Common myeloid progenitor, CD34-positive (primary cell): ENCODE results near the gene ADSS1.
"Not testable (repeated sequence)": the region's sequence is repeated elsewhere in the genome, so short reads cannot be mapped to it uniquely, and the experiment has no call there.

Source experiments
- CTCF ChIA-PET: fragments of 350-600 bp; sonication (Branson Sonifier 250); formaldehyde crosslinking; loops from one replicate; lab custom pipeline; 2021; ENCODE audit warnings: antibody characterized with exemption; lab: Charles Lee
- POLR2A ChIA-PET: fragments of 350-600 bp; sonication (Branson Sonifier 250); formaldehyde crosslinking; loops from one replicate; lab custom pipeline; 2021; ENCODE audit warnings: antibody characterized with exemption; lab: Charles Lee
- DNase-seq, 3 donors: peaks; one replicate each; pipeline versions ENCODE4 v3.0.0 to v3.0.0-alpha.2; 2013
- H3K27ac ChIP-seq, 2 experiments: 1 replicate in 1 of 2; 2 replicates in 1 of 2; pipeline ENCODE4 v1.7.0; 2013; ENCODE audit warnings: inconsistent platforms in 2 of 2, low read length in 2 of 2, mild to moderate bottlenecking in 2 of 2, low read depth in 1 of 2, moderate library complexity in 1 of 2; ENCODE audit not compliant: severe bottlenecking in 2 of 2, insufficient read depth in 1 of 2, poor library complexity in 1 of 2
- H3K27me3 ChIP-seq, 5 experiments: replicated peaks in 2 of 5; 1 replicate in 3 of 5; 2 replicates in 2 of 5; pipeline versions ENCODE4 v1.6.1 to v1.7.0; 2013; ENCODE audit warnings: low read length in 4 of 5, mild to moderate bottlenecking in 2 of 5, moderate library complexity in 2 of 5, inconsistent platforms in 1 of 5; ENCODE audit not compliant: insufficient read depth in 5 of 5, control insufficient read depth in 4 of 5
- H3K36me3 ChIP-seq, 4 experiments: 1 replicate in 2 of 4; 2 replicates in 2 of 4; pipeline versions ENCODE4 v1.6.1 to v1.7.0; 2013; ENCODE audit warnings: low read length in 3 of 4, control low read depth in 1 of 4, mild to moderate bottlenecking in 1 of 4; ENCODE audit not compliant: control insufficient read depth in 4 of 4, insufficient read depth in 4 of 4
- H3K4me1 ChIP-seq, 4 experiments: 1 replicate in 3 of 4; 2 replicates in 1 of 4; pipeline versions ENCODE4 v1.6.1 to v1.7.1; 2013; ENCODE audit warnings: low read length in 3 of 4, mild to moderate bottlenecking in 3 of 4, control low read depth in 1 of 4, inconsistent platforms in 1 of 4, moderate library complexity in 1 of 4; ENCODE audit not compliant: control insufficient read depth in 4 of 4, insufficient read depth in 4 of 4; ENCODE audit errors: control extremely low read depth in 1 of 4
- H3K4me3 ChIP-seq, 7 experiments: 1 replicate in 4 of 7; 2 replicates in 3 of 7; pipeline versions ENCODE4 v1.5.1 to v1.7.0; 2013; ENCODE audit warnings: mild to moderate bottlenecking in 7 of 7, low read length in 6 of 7, moderate library complexity in 6 of 7, inconsistent platforms in 2 of 7, low read depth in 2 of 7, control low read depth in 1 of 7; ENCODE audit not compliant: insufficient read depth in 4 of 7, control insufficient read depth in 1 of 7; ENCODE audit errors: extremely low read depth in 1 of 7
- H3K9me3 ChIP-seq, 5 experiments: 1 replicate in 4 of 5; 2 replicates in 1 of 5; pipeline versions ENCODE4 v1.6.1 to v1.7.1; 2013; ENCODE audit warnings: low read length in 4 of 5, mild to moderate bottlenecking in 2 of 5, inconsistent platforms in 1 of 5, low read depth in 1 of 5, moderate library complexity in 1 of 5; ENCODE audit not compliant: control insufficient read depth in 4 of 5, insufficient read depth in 2 of 5; ENCODE audit errors: control extremely low read depth in 1 of 5
- WGBS: methylation state at CpG from one replicate; pipeline ENCODE4 v1.1.5; 2013; ENCODE audit not compliant: insufficient coverage; 5-methylcytosine and 5-hydroxymethylcytosine counted together

The ADSS1 gene

DNA sequence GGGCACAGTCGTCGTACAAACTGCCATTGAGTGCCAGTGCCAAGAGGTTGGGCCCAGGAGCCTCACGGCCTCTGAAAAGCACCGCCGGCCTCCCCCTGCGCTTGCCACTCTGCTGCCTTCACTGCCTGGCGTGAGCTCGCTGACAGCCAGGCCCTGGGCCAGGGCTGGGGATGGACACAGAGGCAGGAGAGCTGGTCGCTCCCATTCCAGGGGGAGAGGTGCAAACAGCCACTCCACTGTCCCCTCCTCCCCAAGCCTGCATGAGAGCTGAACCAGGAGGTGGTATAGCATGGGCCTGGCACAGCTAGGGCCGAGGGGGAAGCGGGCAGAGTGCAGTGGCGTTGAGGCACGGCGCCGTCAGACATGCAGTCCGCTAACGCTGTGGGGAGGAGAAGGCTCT lies 4.6 kb downstream of the ADSS1 start:
- 97% methylated on average over 14 of the region's 17 CpGs for WGBS
- CTCF ChIA-PET = interaction anchor here (1.2 kb wide), 1 partner anchor 8 kb away, joined by 3 read pairs; no protein-coding TSS in a partner anchor
- H3K27me3 ChIP-seq = peaks cover 0 to 3% (median 0%) of the 10 kb centered on the region in 5 experiments

DNA sequence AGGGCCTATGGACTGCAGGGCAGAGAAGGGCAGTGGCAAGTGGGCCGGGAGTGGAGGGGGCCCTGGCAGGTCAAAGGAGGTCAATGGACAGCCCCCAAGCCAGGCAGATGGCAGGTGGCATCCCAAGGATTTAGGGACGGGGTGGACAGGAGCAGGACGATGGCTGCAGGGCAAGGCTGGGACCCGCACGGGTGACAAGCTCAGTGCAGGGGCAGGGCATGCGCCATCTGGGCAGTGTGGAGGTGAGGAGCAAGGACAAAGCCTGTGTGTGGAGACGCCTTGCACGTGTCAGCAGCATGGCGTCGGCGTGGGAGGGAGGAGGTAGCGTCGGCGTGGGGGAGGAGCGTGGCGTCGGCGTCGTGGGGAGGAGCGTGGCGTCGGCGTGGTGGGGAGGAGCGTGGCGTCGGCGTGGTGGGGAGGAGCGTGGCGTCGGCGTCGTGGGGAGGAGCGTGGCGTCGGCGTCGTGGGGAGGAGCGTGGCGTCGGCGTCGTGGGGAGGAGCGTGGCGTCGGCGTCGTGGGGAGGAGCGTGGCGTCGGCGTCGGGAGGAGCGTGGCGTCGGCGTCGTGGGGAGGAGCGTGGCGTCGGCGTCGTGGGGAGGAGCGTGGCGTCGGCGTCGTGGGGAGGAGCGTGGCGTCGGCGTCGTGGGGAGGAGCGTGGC lies 5.3 kb downstream of the ADSS1 start:
- DNase-seq, CTCF ChIA-PET, H3K36me3 ChIP-seq, H3K9me3 ChIP-seq, H3K4me3 ChIP-seq, POLR2A ChIA-PET, H3K27ac ChIP-seq, H3K27me3 ChIP-seq: not testable (repeated sequence)
- WGBS = 96% methylated on average over 17 of the region's 73 CpGs
- peaks cover 0 to 11% (median 8%) of the 10 kb centered on the region in 4 experiments for H3K4me1 ChIP-seq

More for the DNA sequence above, 4.6 kb downstream of the ADSS1 start:
- Histone ChIP-seq H3K9me3 (no peaks in the 10 kb centered on the region), H3K4me1 (peaks cover 0 to 14% (median 10%) of the 10 kb centered on the region in 4 experiments), H3K27ac (no peak overlapping the region), H3K36me3 (no peaks in the 10 kb centered on the region), H3K4me3 (no peak overlapping the region)
- POLR2A ChIA-PET = no interaction called here
- DNase-seq = no peak

GRCh38 chr14:104729835-104730181 lies 5.8 kb downstream of the ADSS1 start:
- WGBS = 87% methylated on average over 4 of the region's 16 CpGs
- ChIA-PET POLR2A (no interaction called here), CTCF (interaction anchor here (1.1 kb wide), 1 partner anchor 96 kb away, joined by 3 read pairs; no protein-coding TSS in a partner anchor)
- Histone ChIP-seq H3K4me3 (no peak overlapping the region), H3K27ac (no peak overlapping the region), H3K4me1 (peaks cover 0 to 6% (median 4%) of the 10 kb centered on the region in 4 experiments), H3K27me3 (peaks cover 0 to under 1% (median 0%) of the 10 kb centered on the region in 5 experiments), H3K36me3 (no peaks in the 10 kb centered on the region), H3K9me3 (no peaks in the 10 kb centered on the region)
- DNase-seq = no peak

DNA sequence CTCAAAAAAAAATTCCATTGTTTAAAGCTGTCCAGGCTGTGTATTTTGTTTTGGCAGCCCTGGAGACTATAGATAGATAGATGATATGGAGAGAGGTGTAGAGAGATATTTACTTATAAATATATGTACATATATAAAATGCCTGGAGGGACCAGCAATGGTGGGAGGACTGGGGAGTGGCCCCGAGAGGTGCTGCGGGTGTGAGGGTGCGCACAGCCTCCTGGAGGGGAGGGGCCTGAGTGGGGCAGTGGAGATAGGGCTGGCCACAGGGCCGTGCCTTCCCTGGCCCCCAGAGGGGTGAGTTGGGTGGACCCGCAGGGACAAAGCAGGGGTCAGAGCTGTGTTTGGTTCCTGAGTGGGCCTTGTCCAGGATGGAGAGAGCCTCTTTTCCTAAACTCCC lies 6.5 kb downstream of the ADSS1 start:
- Histone ChIP-seq H3K9me3 (no peaks in the 10 kb centered on the region), H3K4me1 (peaks cover 0 to under 1% (median 0%) of the 10 kb centered on the region in 4 experiments), H3K4me3 (no peak overlapping the region), H3K36me3 (no peaks in the 10 kb centered on the region), H3K27ac (no peak overlapping the region), H3K27me3 (no peaks in the 10 kb centered on the region)
- no peak for DNase-seq
- 94% methylated on average over 5 of the region's 5 CpGs for WGBS
- POLR2A ChIA-PET = no interaction called here
- CTCF ChIA-PET = interaction anchor here (1.1 kb wide), 1 partner anchor 95 kb away, joined by 3 read pairs; no protein-coding TSS in a partner anchor

- WGBS = 96% methylated on average over 15 of the region's 18 CpGs
- POLR2A ChIA-PET = no interaction called here
These were observed 7.6 kb downstream of the ADSS1 start for GRCh38 chr14:104731320-104732294.

DNA sequence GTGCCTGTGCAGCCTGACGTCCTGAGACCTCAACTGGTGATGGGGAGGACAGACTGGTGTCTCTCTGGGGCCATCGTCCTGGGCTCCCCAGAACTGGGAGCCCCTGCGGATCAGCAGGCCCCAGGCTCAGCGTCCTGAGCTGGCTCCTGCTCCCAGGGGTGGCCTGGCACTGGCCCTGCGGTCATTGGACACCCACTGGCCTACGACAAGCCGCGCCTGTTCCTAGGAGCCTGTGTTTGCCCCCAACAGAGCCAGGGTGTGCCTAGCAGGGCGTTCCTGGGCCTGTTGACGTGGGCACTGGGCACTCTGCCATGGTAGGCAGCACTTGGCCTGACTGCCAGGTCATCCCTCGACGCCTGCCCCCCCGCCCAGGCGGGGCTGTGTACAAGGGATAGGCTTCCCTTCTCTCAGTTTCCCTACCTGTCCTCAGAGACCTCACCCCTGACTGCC lies 8.4 kb downstream of the ADSS1 start:
- WGBS = 90% methylated on average over 11 of the region's 14 CpGs
- Histone ChIP-seq H3K27me3 (no peaks in the 10 kb centered on the region), H3K36me3 (no peaks in the 10 kb centered on the region), H3K4me3 (no peak overlapping the region), H3K9me3 (no peaks in the 10 kb centered on the region), H3K27ac (no peak overlapping the region), H3K4me1 (peaks cover 0 to 8% (median 7%) of the 10 kb centered on the region in 4 experiments)
- no peak for DNase-seq
- ChIA-PET CTCF (interaction anchor here (1.1 kb wide), 1 partner anchor 10 kb away, joined by 3 read pairs; no protein-coding TSS in a partner anchor), POLR2A (no interaction called here)

More at GRCh38 chr14:104731320-104732294, 7.6 kb downstream of the ADSS1 start:
- peaks cover 0 to 8% (median 7%) of the 10 kb centered on the region in 4 experiments for H3K4me1 ChIP-seq
- H3K4me3 ChIP-seq = no peak overlapping the region
- H3K27ac ChIP-seq = no peak overlapping the region
- DNase-seq = peak in 2 of 3 donors; percentile 25 to 41
- H3K27me3 ChIP-seq = no peaks in the 10 kb centered on the region
- H3K9me3 ChIP-seq = no peaks in the 10 kb centered on the region
- CTCF ChIA-PET = interaction anchor here (0.7 to 1.1 kb wide), 2 partner anchors 11 to 19 kb away, joined by 3 read pairs; no protein-coding TSS in a partner anchor
- H3K36me3 ChIP-seq = no peaks in the 10 kb centered on the region
